Activated naive CD8-positive, alpha-beta T cell treated with anti-CD3 and anti-CD28 coated beads, Interleukin-2, amount 10 ng/mL, durations not matched to agents 7 days and 5 days (primary cell): ENCODE data around the gene SH3BGRL2. TPM values are rescaled to one million over a fixed set of nuclear protein-coding genes. Genes with fewer than 3 reads are reported as not detected.

ENCODE experiments used
- ATAC-seq: fragments of 150-1000 bp; cut with Tn5 transposase; one replicate; pipeline ENCODE4 v1.10.0; 2021; ENCODE audit warnings: low read depth, moderate library complexity
- POLR2A ChIA-PET: fragments of 350-600 bp; sonication (Branson Sonifier 250); formaldehyde crosslinking; loops from one replicate; lab custom pipeline; 2021; ENCODE audit warnings: antibody characterized with exemption; lab: Charles Lee
- DNase-seq: peaks from one replicate; pipeline ENCODE4 v3.0.0; 2021
- H3K27ac Mint-ChIP-seq: one replicate; pipeline ENCODE4 v1.8.0; 2022; ENCODE audit warnings: mild to moderate bottlenecking, mixed read lengths
- H3K27me3 Mint-ChIP-seq: one replicate; pipeline ENCODE4 v1.8.0; 2022; ENCODE audit warnings: mild to moderate bottlenecking, moderate library complexity, mixed read lengths
- H3K36me3 Mint-ChIP-seq: one replicate; pipeline ENCODE4 v1.8.0; 2021; ENCODE audit warnings: mild to moderate bottlenecking, mixed read lengths
- H3K4me1 Mint-ChIP-seq: one replicate; pipeline ENCODE4 v1.8.0; 2021; ENCODE audit warnings: mixed read lengths
- H3K4me3 Mint-ChIP-seq: one replicate; pipeline ENCODE4 v1.8.0; 2022; ENCODE audit warnings: mild to moderate bottlenecking, moderate library complexity, mixed read lengths
- H3K9me3 Mint-ChIP-seq: one replicate; pipeline ENCODE4 v1.8.0; 2021; ENCODE audit warnings: mixed read lengths
- total RNA-seq, 2 experiments: library from RNA; stranded (reverse); gene quantifications; one replicate each; pipeline ENCODE4 v1.2.3, GENCODE V29; 2021

The SH3BGRL2 gene
- total RNA-seq, 2 experiments from 2014 or later = 0.89 to 1.2 TPM

GRCh38 chr6:79706527-79706926 lies 75.4 kb downstream of the SH3BGRL2 start:
- DNase-seq = no peak
- no peaks in the 10 kb centered on the region for H3K36me3 Mint-ChIP-seq

GRCh38 chr6:79707621-79708020 lies 76.5 kb downstream of the SH3BGRL2 start:
- Mint-ChIP-seq H3K4me1 (peaks cover 4% of the 10 kb centered on the region), H3K27me3 (no peaks in the 10 kb centered on the region), H3K36me3 (no peaks in the 10 kb centered on the region), H3K4me3 (no peak overlapping the region), H3K9me3 (no peaks in the 10 kb centered on the region), H3K27ac (no peak overlapping the region)
- ATAC-seq (no peak), DNase-seq (no peak)
- POLR2A ChIA-PET = no interaction called here

More at GRCh38 chr6:79706527-79706926, 75.4 kb downstream of the SH3BGRL2 start:
- no peaks in the 10 kb centered on the region for H3K27me3 Mint-ChIP-seq
- no peaks in the 10 kb centered on the region for H3K9me3 Mint-ChIP-seq
- H3K4me1 Mint-ChIP-seq = peaks cover 10% of the 10 kb centered on the region
- H3K4me3 Mint-ChIP-seq = no peak overlapping the region
- H3K27ac Mint-ChIP-seq = no peak overlapping the region
- no peak for ATAC-seq
- POLR2A ChIA-PET = no interaction called here

GRCh38 chr6:79708095-79708791 lies 77.1 kb downstream of the SH3BGRL2 start:
- no peak for DNase-seq
- no peak for ATAC-seq
- H3K27ac Mint-ChIP-seq = no peak overlapping the region
- no peaks in the 10 kb centered on the region for H3K27me3 Mint-ChIP-seq
- POLR2A ChIA-PET = no interaction called here
- H3K4me1 Mint-ChIP-seq = no peaks in the 10 kb centered on the region
- H3K9me3 Mint-ChIP-seq = no peaks in the 10 kb centered on the region
- no peak overlapping the region for H3K4me3 Mint-ChIP-seq
- no peaks in the 10 kb centered on the region for H3K36me3 Mint-ChIP-seq

GRCh38 chr6:79710127-79710526 lies 79.0 kb downstream of the SH3BGRL2 start:
- Mint-ChIP-seq H3K36me3 (no peaks in the 10 kb centered on the region), H3K9me3 (no peaks in the 10 kb centered on the region), H3K4me3 (no peak overlapping the region), H3K4me1 (no peaks in the 10 kb centered on the region), H3K27me3 (no peaks in the 10 kb centered on the region), H3K27ac (no peak overlapping the region)
- ATAC-seq (no peak), DNase-seq (no peak)
- POLR2A ChIA-PET = no interaction called here

GRCh38 chr6:79711167-79711566 lies 80.0 kb downstream of the SH3BGRL2 start:
- H3K9me3 Mint-ChIP-seq = no peaks in the 10 kb centered on the region
- DNase-seq = no peak
- H3K27me3 Mint-ChIP-seq = peaks cover 2% of the 10 kb centered on the region
- no peaks in the 10 kb centered on the region for H3K36me3 Mint-ChIP-seq
- no peak overlapping the region for H3K27ac Mint-ChIP-seq
- no peak overlapping the region for H3K4me3 Mint-ChIP-seq
- POLR2A ChIA-PET = no interaction called here
- no peak for ATAC-seq
- no peaks in the 10 kb centered on the region for H3K4me1 Mint-ChIP-seq

GRCh38 chr6:79712144-79712543 lies 81.0 kb downstream of the SH3BGRL2 start:
- Mint-ChIP-seq H3K36me3 (no peaks in the 10 kb centered on the region), H3K4me3 (no peak overlapping the region), H3K27ac (no peak overlapping the region), H3K9me3 (no peaks in the 10 kb centered on the region), H3K4me1 (no peaks in the 10 kb centered on the region), H3K27me3 (peaks cover 5% of the 10 kb centered on the region)
- no peak for DNase-seq
- POLR2A ChIA-PET = no interaction called here
- ATAC-seq = no peak

- POLR2A ChIA-PET = no interaction called here
- Mint-ChIP-seq H3K4me1 (no peaks in the 10 kb centered on the region), H3K4me3 (no peak overlapping the region), H3K36me3 (no peaks in the 10 kb centered on the region), H3K27ac (no peak overlapping the region), H3K9me3 (no peaks in the 10 kb centered on the region), H3K27me3 (peaks cover 5% of the 10 kb centered on the region)
- DNase-seq (no peak), ATAC-seq (no peak)
These were observed 81.5 kb downstream of the SH3BGRL2 start for GRCh38 chr6:79712616-79713135.

GRCh38 chr6:79713701-79714322 lies 82.7 kb downstream of the SH3BGRL2 start:
- H3K27ac Mint-ChIP-seq = no peak overlapping the region
- peak; percentile 60 for ATAC-seq
- no peaks in the 10 kb centered on the region for H3K9me3 Mint-ChIP-seq
- DNase-seq = peak; percentile 30
- H3K27me3 Mint-ChIP-seq = peaks cover 5% of the 10 kb centered on the region
- H3K4me1 Mint-ChIP-seq = no peaks in the 10 kb centered on the region
- POLR2A ChIA-PET = no interaction called here
- H3K4me3 Mint-ChIP-seq = no peak overlapping the region
- H3K36me3 Mint-ChIP-seq = no peaks in the 10 kb centered on the region

- Mint-ChIP-seq H3K27me3 (peaks cover 5% of the 10 kb centered on the region), H3K4me3 (no peak overlapping the region), H3K27ac (no peak overlapping the region), H3K36me3 (no peaks in the 10 kb centered on the region), H3K4me1 (no peaks in the 10 kb centered on the region), H3K9me3 (no peaks in the 10 kb centered on the region)
- POLR2A ChIA-PET = no interaction called here
- ATAC-seq = no peak
- no peak for DNase-seq
These were observed 86.9 kb downstream of the SH3BGRL2 start for GRCh38 chr6:79717989-79718388.

GRCh38 chr6:79718509-79719247 lies 87.5 kb downstream of the SH3BGRL2 start:
- Mint-ChIP-seq H3K4me1 (no peaks in the 10 kb centered on the region), H3K27ac (no peak overlapping the region), H3K36me3 (no peaks in the 10 kb centered on the region), H3K27me3 (peaks cover 8% of the 10 kb centered on the region), H3K4me3 (no peak overlapping the region), H3K9me3 (no peaks in the 10 kb centered on the region)
- DNase-seq = no peak
- no peak for ATAC-seq
- POLR2A ChIA-PET = no interaction called here

- Mint-ChIP-seq H3K4me1 (no peaks in the 10 kb centered on the region), H3K36me3 (no peaks in the 10 kb centered on the region), H3K4me3 (no peak overlapping the region), H3K27ac (no peak overlapping the region), H3K27me3 (peaks cover 15% of the 10 kb centered on the region), H3K9me3 (no peaks in the 10 kb centered on the region)
- DNase-seq (no peak), ATAC-seq (no peak)
- POLR2A ChIA-PET = no interaction called here
These were observed 88.3 kb downstream of the SH3BGRL2 start for GRCh38 chr6:79719248-79719960.

- Mint-ChIP-seq H3K4me1 (no peaks in the 10 kb centered on the region), H3K27ac (no peak overlapping the region), H3K27me3 (peaks cover 10% of the 10 kb centered on the region), H3K9me3 (no peaks in the 10 kb centered on the region), H3K4me3 (no peak overlapping the region), H3K36me3 (no peaks in the 10 kb centered on the region)
- POLR2A ChIA-PET = no interaction called here
- no peak for DNase-seq
- ATAC-seq = no peak
These were observed 93.7 kb downstream of the SH3BGRL2 start for GRCh38 chr6:79724816-79725215.

GRCh38 chr6:79731471-79731870 lies 100.3 kb downstream of the SH3BGRL2 start:
- H3K36me3 Mint-ChIP-seq = no peaks in the 10 kb centered on the region

More at GRCh38 chr6:79731471-79731870, 100.3 kb downstream of the SH3BGRL2 start:
- Mint-ChIP-seq H3K27me3 (peaks cover 4% of the 10 kb centered on the region), H3K9me3 (no peaks in the 10 kb centered on the region), H3K27ac (no peak overlapping the region), H3K4me1 (no peaks in the 10 kb centered on the region), H3K4me3 (no peak overlapping the region)
- DNase-seq (no peak), ATAC-seq (no peak)
- POLR2A ChIA-PET = no interaction called here
